ENCODE measurements around the gene NAA16.

DNA sequence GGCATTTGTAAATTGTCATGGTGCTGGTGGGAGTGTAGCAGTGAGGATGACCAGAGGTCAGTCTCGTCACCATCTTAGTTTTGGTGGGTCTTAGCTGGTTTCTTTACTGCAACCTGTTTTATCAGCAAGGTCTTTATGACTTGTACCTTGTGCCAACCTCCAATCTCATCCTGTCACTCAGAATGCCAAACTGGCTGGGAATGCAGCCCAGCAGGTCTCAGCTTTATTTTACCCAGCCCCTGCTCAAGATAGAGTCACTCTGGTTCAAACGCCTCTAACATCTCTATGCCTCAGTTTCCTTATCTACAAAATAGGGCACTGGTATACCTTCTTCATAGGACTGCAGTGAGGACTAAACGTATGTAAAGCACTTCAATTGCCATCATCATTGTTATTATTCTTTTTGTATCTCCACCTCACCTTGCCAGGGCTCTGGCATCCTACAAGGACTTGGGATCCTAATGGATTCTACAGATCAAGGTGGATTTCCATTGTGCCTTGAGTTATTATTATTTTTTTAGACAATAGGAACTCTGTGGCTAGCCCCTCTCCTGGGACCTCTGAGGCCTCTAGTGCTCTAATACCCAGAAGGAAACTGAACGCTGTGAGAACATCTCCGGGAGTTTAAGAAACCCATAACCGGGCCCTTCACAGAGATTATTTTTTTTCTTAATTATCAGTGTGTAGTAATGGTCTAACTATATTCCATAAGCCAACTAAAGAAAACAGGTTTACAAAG, 77.2 kb downstream of the NAA16 start:
- TF ChIP-seq, protein P1, sequence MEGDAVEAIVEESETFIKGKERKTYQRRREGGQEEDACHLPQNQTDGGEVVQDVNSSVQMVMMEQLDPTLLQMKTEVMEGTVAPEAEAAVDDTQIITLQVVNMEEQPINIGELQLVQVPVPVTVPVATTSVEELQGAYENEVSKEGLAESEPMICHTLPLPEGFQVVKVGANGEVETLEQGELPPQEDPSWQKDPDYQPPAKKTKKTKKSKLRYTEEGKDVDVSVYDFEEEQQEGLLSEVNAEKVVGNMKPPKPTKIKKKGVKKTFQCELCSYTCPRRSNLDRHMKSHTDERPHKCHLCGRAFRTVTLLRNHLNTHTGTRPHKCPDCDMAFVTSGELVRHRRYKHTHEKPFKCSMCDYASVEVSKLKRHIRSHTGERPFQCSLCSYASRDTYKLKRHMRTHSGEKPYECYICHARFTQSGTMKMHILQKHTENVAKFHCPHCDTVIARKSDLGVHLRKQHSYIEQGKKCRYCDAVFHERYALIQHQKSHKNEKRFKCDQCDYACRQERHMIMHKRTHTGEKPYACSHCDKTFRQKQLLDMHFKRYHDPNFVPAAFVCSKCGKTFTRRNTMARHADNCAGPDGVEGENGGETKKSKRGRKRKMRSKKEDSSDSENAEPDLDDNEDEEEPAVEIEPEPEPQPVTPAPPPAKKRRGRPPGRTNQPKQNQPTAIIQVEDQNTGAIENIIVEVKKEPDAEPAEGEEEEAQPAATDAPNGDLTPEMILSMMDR (IDR thresholded peaks at IDR 0.05; ENCODE audit: poor library complexity, severe bottlenecking), result no peak
- TF ChIP-seq EP300 (conservative IDR thresholded peaks at IDR 0.05; ENCODE audit: poor library complexity, severe bottlenecking), result no peak
- no peak for TF ChIP-seq EZH2 (IDR thresholded peaks at IDR 0.05; ENCODE audit: borderline replicate concordance, insufficient read depth, low read length, poor library complexity, severe bottlenecking)
- TF ChIP-seq, protein P2, sequence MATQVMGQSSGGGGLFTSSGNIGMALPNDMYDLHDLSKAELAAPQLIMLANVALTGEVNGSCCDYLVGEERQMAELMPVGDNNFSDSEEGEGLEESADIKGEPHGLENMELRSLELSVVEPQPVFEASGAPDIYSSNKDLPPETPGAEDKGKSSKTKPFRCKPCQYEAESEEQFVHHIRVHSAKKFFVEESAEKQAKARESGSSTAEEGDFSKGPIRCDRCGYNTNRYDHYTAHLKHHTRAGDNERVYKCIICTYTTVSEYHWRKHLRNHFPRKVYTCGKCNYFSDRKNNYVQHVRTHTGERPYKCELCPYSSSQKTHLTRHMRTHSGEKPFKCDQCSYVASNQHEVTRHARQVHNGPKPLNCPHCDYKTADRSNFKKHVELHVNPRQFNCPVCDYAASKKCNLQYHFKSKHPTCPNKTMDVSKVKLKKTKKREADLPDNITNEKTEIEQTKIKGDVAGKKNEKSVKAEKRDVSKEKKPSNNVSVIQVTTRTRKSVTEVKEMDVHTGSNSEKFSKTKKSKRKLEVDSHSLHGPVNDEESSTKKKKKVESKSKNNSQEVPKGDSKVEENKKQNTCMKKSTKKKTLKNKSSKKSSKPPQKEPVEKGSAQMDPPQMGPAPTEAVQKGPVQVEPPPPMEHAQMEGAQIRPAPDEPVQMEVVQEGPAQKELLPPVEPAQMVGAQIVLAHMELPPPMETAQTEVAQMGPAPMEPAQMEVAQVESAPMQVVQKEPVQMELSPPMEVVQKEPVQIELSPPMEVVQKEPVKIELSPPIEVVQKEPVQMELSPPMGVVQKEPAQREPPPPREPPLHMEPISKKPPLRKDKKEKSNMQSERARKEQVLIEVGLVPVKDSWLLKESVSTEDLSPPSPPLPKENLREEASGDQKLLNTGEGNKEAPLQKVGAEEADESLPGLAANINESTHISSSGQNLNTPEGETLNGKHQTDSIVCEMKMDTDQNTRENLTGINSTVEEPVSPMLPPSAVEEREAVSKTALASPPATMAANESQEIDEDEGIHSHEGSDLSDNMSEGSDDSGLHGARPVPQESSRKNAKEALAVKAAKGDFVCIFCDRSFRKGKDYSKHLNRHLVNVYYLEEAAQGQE (IDR thresholded peaks at IDR 0.05; ENCODE audit: borderline replicate concordance), result no peak
- TF ChIP-seq TAF1 (IDR thresholded peaks at IDR 0.05; ENCODE audit: low read depth), result no peak
- no peak for TF ChIP-seq POLR2AphosphoS5 (IDR thresholded peaks at IDR 0.05)
